HG03432 (cell line): ENCODE results near the gene LATS2.

Experiments
- ATAC-seq: cut with Tn5 transposase; IDR thresholded peaks from one replicate; pipeline ENCODE4 v1.9.1; 2021; ENCODE audit warnings: mild to moderate bottlenecking, moderate library complexity; ENCODE audit not compliant: unreplicated experiment

Gene LATS2

GRCh38 chr13:21020176-21020575, 41.2 kb downstream of the LATS2 start:
- no peak for ATAC-seq

GRCh38 chr13:21018220-21018619, 43.2 kb downstream of the LATS2 start:
- no peak for ATAC-seq

GRCh38 chr13:21016487-21016886, 44.9 kb downstream of the LATS2 start:
- no peak for ATAC-seq

- no peak for ATAC-seq
These were observed 46.1 kb downstream of the LATS2 start for GRCh38 chr13:21015284-21015683.

- no peak for ATAC-seq
These were observed 46.8 kb downstream of the LATS2 start for GRCh38 chr13:21014502-21015170.

GRCh38 chr13:21014139-21014501, 47.3 kb downstream of the LATS2 start:
- ATAC-seq: no peak

GRCh38 chr13:21013682-21014038, 47.7 kb downstream of the LATS2 start:
- ATAC-seq: no peak

GRCh38 chr13:21012841-21013681, 48.3 kb downstream of the LATS2 start:
- ATAC-seq: no peak

- no peak for ATAC-seq
These were observed 49.2 kb downstream of the LATS2 start for GRCh38 chr13:21012211-21012610.

- no peak for ATAC-seq
These were observed 50.0 kb downstream of the LATS2 start for GRCh38 chr13:21011378-21011777.

GRCh38 chr13:21010621-21011020, 50.8 kb downstream of the LATS2 start:
- ATAC-seq: no peak

- no peak for ATAC-seq
These were observed 52.4 kb downstream of the LATS2 start for GRCh38 chr13:21009036-21009435.

- no peak for ATAC-seq
These were observed 53.4 kb downstream of the LATS2 start for GRCh38 chr13:21008026-21008425.

- no peak for ATAC-seq
These were observed 55.0 kb downstream of the LATS2 start for GRCh38 chr13:21006141-21007005.

GRCh38 chr13:21005193-21005592, 56.2 kb downstream of the LATS2 start:
- no peak for ATAC-seq

- ATAC-seq: no peak
These were observed 59.9 kb downstream of the LATS2 start for GRCh38 chr13:21001471-21001870.

GRCh38 chr13:21000647-21001046, 60.7 kb downstream of the LATS2 start:
- ATAC-seq: no peak

- no peak for ATAC-seq
These were observed 62.6 kb downstream of the LATS2 start for GRCh38 chr13:20998649-20999415.

GRCh38 chr13:20997301-20998161, 63.9 kb downstream of the LATS2 start:
- no peak for ATAC-seq
